Gastroesophageal sphincter (tissue), 3 donors: ENCODE results near the gene UVRAG.

ENCODE experiments used
- CTCF ChIP-seq, 4 experiments: fragments of 200-600 bp in 2 of 4; fragments of 450-650 bp in 2 of 4; sonication (generic) in 1 of 4; IDR thresholded peaks; one replicate each; pipeline ENCODE4 v1.5.1; 2017 to 2019; ENCODE audit warnings: antibody characterized with exemption in 4 of 4, mild to moderate bottlenecking in 2 of 4, moderate library complexity in 2 of 4
- POLR2A ChIP-seq, 2 donors: fragments of 450-650 bp; IDR thresholded peaks; one replicate each; pipeline ENCODE4 v1.6.1; 2017; ENCODE audit warnings: antibody characterized with exemption in 2 of 2, mild to moderate bottlenecking in 2 of 2, moderate library complexity in 1 of 2
- POLR2AphosphoS5 ChIP-seq: sonication (generic); formaldehyde crosslinking; IDR thresholded peaks from one replicate; pipeline ENCODE4 v1.6.1; 2017; ENCODE audit warnings: antibody characterized with exemption

GRCh38 chr11:75826461-75827230, 11.6 kb downstream of the UVRAG start:
- TF ChIP-seq CTCF (IDR thresholded peaks at IDR 0.05) (no peak), POLR2A (IDR thresholded peaks at IDR 0.05) (no peak), POLR2AphosphoS5 (no peak)
